Measurements from ENCODE around the gene SHB.
A peak's percentile ranks its signal among the peaks of the same experiment; 100 is the strongest.

DNA sequence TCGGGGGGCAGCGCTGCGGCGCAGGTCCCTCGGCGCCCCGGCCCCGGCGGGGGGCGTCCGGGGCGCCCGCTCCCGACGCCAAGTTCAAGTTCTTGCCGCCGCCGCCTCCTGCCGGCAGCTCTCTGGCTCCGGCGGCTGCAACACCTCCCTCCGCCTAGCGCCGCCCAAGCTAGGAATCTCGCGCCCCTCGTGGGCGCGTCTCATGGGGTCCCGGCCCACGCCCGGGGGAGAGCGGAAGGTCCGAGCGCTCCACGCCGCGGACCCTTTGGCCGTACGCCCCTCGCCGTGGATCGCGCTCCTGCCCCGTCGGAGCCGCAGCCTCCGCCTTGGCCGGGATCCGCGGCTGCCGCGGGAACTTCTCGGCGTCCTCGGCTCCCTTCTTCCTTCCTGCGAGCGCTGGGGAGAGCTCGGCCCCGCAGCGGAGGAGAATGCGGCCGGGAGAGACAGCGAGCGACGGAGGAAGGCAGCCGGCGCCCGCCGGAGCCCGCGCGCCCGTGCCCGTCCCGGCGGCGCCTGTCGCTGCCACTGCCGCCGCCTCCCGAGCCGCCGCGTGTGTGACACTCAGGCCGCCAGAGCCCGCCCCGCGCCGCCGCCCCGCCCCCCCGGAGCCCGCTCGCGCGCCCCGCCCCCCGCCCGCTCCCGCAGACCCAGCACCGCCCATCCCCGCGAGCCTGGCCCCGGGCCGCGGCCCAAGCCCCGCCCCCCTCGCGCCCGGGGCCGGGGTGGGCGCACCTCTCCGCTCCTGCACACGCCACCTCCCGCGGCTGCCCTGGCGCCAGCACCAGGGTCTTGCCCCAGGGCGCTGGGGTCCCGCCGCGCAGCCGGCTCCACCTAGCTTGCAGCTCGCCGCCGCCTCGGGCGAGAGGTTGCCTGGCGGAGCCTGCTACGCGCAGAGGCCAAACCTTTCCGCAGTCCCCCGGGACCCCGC is at the start of gene SHB:
- peak; percentile 98 for TF ChIP-seq POLR2A (IDR thresholded peaks at IDR 0.05)
- TF ChIP-seq, protein P1, sequence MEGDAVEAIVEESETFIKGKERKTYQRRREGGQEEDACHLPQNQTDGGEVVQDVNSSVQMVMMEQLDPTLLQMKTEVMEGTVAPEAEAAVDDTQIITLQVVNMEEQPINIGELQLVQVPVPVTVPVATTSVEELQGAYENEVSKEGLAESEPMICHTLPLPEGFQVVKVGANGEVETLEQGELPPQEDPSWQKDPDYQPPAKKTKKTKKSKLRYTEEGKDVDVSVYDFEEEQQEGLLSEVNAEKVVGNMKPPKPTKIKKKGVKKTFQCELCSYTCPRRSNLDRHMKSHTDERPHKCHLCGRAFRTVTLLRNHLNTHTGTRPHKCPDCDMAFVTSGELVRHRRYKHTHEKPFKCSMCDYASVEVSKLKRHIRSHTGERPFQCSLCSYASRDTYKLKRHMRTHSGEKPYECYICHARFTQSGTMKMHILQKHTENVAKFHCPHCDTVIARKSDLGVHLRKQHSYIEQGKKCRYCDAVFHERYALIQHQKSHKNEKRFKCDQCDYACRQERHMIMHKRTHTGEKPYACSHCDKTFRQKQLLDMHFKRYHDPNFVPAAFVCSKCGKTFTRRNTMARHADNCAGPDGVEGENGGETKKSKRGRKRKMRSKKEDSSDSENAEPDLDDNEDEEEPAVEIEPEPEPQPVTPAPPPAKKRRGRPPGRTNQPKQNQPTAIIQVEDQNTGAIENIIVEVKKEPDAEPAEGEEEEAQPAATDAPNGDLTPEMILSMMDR (IDR thresholded peaks at IDR 0.05): peak; percentile 24 to 46 (median 38)
